ENCODE data around the gene GJB1.

GJB1 gene

DNA sequence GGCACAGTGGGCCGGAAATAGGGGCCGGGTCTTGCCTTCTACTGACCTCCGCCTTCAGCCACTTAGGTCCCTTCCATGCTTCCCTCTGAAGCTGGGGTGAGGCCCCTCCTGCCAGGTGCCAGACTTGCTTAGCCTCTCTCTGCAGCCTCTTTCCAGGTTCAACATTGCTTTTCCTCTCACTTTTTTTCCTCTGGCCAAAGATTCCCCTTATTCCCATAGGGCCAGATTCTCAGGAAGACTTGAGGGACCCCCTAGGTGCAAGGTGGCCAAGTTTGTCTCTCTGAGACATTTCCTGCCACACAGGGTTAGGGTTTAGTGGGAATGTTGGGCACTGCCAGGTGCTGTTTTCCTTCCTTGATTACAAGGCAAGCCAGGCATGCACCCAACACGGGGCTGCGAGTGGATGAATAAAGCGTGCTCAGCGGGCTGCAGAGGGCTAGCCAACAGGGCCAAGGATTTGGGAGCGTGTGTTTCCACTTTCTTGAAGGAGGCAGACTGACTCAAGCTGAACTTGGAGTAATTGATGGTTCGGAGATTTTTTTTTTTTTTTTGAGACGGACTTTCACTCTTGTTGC lies 7.6 kb upstream of the GJB1 start:
- no peak for FAIRE-seq

DNA sequence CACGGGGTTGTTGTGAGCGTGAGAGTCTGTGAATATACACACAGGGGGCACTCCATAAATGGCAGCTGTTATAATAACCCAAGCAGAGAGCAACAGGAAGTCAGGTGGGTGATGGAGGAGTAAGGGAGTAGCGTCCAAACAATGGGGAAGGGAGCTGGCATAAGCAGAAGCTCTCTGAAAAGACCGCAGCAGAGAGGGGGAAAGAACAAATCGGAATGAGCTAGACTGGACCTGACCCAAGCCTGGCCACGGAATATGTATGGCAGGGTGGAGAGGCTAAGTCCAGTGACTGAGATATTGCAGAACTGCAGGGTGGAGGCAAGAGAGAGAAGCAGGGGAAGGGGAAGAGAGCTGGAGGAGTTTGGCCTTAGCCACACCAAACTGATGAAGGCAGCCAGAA lies 6.5 kb upstream of the GJB1 start:
- no peak for FAIRE-seq

DNA sequence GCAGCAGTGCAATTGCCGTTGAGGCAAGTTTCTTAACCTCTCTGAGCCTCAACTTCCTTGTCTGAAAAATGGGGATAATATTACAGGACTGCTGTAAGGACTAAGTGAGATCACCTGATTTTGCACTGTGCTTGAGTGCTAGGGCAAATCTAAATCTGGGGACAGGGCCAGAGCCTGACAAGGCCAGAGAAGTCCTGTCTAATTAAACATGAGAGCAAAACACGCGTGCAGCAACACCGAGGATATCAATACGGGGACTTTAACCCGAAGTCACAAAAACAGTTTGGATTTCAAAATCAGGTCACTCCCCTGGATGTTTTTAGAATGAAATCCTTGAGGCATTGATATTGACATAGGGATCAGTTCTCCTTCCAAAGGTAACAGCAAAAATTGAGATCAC lies 5.7 kb upstream of the GJB1 start:
- no peak for FAIRE-seq

DNA sequence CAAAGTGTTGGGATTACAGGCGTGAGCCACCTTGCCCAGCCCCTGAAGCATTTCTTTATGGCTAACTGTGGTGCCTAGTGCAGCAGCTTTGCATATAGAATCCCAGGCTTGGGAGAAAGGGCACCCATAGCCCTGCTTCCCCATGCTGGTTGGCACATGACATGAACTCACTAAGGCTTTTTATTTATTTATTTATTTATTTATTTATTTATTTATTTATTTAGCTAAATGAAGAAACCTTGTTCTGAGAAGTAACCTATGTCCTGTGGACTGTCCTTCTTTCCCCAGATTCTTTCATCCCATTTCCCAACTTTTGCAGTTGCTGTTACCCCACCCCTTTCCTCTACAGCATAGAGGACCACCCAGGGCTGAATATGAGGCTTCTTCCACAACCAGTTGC lies 1.9 kb upstream of the GJB1 start:
- no peak for FAIRE-seq

DNA sequence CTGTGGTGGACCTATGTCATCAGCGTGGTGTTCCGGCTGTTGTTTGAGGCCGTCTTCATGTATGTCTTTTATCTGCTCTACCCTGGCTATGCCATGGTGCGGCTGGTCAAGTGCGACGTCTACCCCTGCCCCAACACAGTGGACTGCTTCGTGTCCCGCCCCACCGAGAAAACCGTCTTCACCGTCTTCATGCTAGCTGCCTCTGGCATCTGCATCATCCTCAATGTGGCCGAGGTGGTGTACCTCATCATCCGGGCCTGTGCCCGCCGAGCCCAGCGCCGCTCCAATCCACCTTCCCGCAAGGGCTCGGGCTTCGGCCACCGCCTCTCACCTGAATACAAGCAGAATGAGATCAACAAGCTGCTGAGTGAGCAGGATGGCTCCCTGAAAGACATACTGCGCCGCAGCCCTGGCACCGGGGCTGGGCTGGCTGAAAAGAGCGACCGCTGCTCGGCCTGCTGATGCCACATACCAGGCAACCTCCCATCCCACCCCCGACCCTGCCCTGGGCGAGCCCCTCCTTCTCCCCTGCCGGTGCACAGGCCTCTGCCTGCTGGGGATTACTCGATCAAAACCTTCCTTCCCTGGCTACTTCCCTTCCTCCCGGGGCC lies 1.2 kb downstream of the GJB1 start:
- no peak for FAIRE-seq

DNA sequence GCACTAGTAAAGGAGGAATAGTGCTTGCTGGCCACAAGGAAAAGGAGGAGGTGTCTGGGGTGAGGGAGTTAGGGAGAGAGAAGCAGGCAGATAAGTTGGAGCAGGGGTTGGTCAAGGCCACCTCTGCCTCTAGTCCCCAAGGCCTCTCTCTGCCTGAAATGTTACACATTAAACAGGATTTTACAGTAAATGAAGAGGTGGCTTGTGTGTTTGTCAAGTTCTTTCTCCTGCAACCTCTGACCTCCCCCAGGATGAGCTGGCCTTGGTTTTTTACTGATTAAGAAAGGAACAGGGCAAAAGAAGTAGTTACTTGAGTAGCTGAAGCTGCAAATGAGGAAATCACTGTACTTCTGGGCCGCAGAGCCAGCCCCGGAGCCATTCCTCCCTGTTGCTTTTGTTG lies 2.0 kb downstream of the GJB1 start:
- no peak for FAIRE-seq

DNA sequence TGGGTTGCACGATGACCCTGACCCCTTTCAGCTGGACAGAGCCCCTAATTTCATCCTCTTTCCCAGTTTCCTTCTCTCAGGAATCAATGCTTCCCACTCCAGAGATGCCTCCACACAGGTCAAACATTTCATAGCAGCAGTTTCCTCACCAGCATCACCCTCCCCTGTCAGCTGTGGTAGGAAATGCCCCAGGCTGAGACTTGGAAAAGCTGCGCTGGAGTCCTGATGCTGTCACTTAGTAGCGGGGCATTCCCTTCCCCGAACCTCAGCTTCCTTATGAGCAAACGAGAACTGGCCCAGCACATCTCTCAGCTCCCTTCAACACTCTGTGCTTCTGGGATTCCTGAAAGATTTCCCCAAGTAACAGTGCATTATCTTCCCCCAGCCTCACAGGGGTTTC lies 2.7 kb downstream of the GJB1 start:
- no peak for FAIRE-seq

DNA sequence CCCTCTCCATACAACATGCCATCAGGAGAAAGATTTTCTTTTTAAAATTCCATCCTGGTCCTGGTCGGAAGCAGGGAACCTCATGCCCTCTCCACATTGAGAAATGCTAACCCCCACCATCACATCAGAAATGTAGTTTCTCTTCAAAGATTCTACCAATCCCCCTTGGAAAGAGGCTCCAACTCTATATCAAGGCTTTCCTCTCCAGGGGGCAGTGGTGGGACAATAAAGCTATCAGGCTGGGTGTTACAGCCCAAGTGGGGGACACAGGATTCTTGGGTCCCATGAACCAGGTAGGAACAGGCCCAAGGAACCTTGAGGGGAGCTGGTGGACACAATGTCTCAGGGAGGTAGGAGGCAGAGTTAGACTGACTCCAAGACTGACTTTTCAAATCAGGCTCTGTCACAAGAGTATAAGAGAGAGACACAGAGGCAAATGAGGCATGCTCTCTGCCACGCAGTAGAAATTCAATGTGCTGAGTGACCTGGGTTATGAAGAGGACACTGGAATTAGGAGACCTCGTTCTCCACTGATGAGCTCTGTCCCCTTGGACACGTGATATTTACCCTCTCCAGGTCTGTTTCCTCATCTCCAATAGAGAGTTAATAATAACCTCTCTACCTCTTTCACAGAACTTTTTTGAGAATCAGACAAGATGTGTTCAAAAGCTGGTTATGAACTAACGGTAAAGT lies 4.5 kb downstream of the GJB1 start:
- no peak for FAIRE-seq

DNA sequence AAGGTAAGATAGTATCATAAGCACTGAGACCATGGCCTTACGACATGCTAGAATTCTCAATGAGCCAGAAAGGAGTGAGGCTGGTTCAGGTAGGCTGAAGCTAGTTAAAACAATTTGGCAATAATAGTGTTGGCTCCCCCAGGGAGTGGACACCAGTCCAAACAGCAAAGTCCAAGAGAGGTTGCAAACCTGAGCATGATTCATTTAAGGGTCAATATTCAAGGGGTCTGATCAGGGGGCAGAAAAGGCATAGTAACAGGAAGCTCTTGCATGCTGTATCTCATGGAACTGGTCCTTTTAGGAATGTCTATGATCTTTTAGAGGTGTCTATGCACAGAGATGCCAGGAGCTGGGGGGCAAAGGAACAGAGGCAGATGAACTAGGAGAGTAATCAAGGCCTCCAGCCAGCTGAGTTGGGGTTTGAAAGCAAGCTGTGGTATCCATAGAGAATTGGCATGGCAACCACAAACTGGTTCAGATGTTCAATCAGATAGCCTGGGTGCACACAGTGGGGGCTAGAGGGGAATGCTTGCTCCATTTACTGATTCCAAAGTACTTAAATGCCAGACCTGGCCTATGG lies 5.1 kb downstream of the GJB1 start:
- no peak for FAIRE-seq

DNA sequence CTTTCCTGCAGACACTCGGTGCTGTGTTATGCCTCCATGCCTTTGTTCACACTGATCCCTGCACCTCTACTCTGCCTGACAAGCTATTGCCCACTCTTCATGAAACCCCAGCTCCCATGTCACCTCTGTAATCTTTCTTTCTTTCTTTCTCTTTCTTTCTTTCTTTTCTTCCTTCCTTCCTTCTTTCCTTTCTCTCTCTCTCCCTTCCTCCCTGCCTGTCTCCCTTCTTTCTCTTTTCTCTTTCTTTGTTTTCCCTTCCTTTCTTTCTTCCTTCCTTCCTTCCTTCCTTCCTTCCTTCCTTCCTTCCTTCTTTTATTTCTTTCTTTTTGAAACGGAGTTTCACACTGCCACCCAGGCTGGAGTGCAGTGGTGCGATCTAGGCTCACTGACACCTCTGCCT lies 12.5 kb downstream of the GJB1 start:
- no peak for FAIRE-seq

DNA sequence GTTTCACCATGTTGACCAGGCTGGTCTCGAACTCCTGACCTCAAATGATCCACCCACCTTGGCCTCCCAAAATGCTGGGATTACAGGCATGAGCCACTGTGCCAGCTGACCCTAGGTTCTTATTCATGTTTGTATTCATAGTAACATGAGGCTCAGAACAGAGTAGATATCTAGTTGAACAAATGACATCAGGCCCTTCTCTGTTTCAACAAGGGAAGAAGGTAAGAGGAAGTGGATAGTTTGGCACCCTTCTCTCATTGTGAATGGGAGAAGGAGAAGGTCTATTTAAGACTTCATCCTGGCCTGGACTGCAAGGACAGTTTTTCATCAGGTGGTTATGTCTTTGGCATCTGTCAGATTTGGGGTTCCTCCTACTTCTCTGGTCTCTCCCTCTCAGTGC lies 13.8 kb downstream of the GJB1 start:
- FAIRE-seq, result no peak

DNA sequence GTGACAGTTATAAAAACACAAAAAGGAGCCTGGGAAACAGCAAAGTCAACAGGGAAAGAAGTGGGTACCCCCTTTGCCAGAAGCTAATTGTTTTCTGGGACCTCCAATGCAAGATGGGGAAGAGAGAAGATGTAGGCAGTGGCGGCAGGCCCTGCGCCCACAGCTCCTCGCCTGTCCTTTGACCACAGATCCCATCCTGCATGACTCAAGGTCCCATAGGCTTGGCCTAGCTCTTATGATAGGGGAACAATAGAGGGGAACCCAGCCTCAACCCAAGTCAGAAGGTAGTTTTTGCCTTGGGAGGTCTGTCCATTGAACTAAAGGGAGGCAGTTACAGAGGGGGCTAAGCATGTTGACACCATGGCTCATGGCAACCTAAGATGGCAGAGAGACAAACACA lies 16.8 kb downstream of the GJB1 start:
- no peak for FAIRE-seq

DNA sequence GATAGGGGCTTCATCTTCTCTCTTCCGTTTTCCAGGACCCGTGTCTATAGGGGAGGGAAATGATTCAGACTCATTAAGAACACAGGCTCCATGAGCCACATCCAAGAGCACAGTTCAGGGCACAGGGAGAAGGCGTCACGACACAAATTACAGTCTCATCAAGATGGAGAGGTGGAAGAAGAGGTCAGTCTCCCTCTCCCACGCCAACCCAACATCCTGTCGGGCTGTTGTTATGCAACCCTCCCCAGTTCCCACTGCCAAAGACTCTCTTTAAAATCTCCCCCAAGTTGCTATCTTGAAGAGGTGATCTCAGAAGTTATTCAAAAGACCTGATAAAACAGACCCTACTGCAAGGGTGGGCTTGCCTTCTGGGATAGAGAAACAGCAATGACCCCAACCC lies 18.3 kb downstream of the GJB1 start:
- FAIRE-seq, result no peak

DNA sequence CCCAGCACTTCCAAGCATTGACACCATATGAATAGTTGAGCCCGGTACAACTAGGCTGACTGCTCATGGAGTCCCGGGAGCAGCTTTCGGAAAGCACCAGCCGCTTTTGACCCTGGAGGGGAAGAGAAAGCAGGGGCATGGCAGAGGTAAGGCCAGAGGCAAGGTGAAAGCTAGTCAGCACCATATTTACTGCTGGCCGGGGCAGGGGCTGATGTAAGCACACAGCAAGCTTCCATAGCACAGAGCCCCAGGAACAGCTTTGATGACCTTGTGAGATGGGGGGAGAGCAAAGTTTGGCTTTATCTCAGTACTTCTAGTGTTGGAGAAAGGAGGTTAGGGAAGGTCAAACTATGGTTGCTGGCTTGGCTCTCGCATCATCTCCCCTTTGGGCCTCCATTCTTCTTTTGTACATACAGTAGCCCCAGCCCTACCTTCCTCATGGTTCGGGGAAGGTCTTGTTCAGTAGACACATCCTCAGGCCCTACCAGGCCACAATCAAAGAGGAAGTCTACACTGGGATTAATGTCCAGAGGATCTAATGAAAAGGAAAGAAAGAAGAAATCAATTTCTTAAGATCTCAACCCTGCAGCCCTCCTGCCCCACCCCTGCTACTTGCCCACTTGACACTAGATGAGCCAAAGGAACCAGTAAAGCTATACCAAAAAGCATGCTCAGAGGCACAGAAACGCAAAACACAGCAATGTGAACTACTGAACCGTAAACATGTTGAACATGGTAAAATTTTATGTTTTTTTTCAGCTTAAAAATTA lies 21.5 kb downstream of the GJB1 start:
- FAIRE-seq, result no peak

DNA sequence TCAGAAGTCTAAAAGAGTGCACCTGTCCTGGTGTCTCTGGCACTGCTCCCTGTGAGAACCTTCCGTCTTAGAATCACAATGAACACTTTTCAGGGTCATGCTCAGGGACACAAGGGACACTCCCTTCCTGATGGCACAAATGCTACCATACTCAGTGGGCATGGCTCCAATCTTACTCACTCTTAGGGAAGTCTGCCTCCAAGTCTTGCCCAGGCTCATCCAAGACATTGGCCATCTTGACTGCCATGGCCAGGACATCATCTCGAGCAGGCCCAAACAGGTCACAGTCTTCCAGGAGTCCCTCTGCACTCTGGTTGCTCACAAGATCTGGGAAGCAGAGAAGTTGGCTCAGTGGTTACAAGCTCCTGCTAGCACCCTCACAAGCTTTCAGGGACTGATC lies 22.1 kb downstream of the GJB1 start:
- FAIRE-seq, result no peak

DNA sequence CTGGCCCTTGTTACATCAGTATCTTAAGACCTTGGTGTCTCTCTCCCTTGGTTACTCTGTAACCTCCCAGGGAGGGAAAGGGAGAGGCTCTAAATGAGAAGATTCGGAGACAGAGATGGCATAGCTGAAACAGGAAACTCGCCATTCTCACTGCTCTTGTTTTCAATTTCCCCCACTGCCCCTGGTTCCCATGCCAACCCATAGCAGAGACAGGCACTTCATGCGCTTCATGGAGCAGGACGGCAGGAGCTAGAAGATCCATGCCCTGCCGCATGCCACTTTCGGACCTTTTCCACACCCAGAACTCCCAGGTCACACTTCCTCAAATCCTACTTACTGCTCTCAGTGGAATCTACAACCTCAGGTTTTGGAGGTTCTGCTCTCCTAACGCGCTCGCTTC lies 27.8 kb downstream of the GJB1 start:
- FAIRE-seq, result no peak

DNA sequence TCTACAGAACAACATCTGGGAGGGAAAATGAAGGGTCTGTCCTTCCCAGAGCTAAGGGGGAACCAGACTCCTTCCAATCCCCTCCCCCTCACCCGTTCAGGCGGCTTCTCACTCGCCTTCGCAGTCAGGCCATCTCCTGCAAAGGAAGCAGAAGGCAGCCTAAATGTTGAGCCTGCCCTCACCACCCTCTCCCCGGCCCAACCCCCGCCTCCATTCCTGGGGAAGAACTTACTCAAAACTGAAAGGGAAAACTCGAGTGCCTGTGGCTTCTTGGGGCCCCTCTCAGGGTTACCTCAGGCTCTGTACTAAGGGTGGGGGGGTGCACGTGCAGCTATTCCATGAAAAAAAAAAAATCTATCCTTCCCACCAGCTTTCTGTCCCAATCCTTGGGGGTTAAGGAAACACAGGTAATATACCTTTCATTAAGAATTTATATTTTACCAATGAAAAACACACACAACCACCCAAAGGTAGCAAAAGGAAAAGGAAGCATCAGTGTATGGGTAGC lies 28.5 kb downstream of the GJB1 start:
- no peak for FAIRE-seq

DNA sequence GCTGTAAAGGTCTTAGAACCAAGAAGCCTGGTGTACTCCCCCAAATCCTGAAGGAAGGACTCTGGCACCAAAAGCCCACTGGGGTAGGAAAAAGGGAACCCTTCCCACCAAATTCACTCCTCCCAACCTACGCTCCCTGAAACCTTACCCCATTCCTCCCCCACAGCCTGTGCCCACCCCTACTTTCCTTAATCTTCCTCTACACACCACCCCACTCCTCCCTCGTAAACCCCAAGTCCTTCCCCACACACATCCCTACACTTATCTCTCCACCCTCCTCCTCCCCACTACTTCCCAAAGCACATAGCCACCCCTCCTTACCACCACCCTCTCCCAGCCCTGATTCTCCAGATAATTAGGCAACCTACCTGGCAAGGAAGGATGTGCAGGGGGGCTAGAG lies 29.2 kb downstream of the GJB1 start:
- FAIRE-seq, result no peak

DNA sequence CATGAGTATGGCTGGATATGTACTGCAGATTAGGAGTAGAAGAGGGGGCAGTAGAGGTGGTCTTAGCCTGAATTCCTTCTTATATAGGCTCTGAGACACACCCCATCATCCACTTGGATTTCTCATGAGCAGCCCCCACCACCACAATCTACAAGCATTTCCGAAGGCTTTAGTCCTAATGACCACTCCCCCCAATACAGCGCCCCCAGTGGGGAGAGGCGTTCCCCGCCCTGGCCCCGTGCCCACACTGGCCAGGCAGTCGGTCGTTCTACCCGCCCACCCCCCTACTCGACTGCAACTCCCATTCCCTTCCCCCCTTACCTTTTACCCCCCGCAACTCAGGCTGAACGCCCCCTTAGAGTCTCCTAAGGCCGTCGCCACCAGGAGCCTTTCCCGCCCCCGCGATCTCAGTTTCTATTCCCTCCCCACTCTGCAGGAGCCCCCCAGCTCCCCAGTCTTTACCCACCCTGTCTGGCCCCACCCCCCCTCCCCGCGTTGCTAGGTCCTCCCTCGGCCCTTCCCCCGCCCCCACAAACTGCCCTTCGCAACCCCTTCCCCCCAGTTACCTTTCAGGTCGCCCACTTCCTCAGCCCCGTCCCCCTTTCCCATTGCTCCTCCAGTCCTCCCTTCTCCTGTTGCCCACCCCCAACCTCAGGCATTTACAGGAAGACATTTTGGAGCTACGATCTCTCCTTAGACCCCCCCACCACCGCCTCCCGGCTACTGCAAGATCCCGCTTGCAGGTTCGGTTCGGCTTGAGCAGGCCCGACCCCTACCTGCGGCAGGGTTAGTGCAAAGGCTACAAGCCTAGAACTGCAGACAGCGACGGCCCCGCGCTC lies 30.4 kb downstream of the GJB1 start:
- no peak for FAIRE-seq

DNA sequence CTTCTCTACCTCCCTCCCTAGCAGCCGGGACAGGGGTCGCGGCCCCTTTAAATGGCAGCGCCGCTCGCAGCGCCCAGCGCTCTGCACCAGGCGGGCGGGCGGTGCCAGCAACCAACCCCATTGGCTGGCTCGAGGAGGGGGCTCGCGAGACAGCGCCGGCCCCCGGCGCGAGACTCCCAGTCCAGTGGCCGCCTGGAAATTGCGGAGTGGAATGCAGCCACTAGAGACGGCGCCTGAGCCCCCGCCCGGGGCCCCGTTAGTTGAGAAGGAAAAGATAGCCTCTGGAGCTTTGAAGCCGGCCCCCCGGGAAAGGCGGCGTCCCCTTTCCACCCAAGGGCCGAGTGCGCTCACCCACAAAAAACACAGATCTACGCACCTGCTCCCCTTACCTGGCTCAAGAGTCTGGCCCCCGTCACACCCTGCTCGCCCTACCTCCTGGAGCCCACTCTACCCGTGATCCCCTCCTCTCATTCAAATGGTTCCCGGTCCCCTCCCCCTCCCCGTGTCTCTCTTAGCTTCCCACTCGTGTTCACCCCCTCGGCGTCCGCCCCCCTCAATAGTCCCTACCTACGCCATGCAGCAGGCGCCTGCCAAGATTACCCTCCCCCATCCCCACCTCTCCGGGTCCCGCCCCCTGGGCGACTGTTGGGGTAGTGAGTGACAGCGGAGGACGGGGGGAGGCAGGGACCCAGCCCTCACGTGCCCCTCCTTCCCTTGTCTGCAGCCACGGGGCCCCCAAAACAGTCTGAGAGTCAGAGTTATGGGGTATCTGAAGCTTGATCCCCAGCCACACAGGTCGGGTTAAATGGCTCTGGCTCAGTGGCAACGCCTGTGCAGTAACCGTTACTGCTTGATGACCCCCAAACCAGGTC lies 31.3 kb downstream of the GJB1 start, which contains the start of gene ZMYM3:
Gene ZMYM3, minus strand, starts transcription at position 49 of the 872 bp plus-strand sequence. CDS start 885 bp downstream, outside the sequence.
- no peak for FAIRE-seq

DNA sequence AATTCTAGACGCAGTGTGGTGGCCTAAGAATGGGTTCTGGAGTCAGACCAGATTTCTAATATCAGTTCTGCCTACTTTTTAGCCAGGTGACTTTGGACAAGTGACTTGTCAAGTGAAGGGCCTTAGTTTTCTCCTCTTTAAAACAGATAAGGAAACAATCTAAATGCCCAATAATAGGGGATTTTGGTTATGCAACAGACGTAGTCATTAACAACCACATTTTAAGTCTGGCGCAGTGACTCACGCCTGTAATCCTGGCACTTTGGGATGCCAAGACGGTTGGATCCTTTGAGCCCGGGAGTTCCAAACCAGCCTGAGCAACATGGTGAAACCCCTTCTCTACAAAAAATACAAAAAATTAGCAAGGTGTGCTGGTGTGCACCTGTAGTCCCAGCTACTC lies 33.0 kb downstream of the GJB1 start:
- FAIRE-seq, result no peak
